AG09319 (cell line): Measurements from ENCODE around the gene ATP1A2.
A peak's percentile ranks its signal among the peaks of the same experiment; 100 is the strongest.
"Not testable (repeated sequence)": the region's sequence is repeated elsewhere in the genome, so short reads cannot be mapped to it uniquely, and the experiment has no call there.

Experiments used
- DNase-seq: peaks from one replicate; pipeline ENCODE4 v3.0.0-alpha.2; 2010; ENCODE audit warnings: low read depth; ENCODE audit errors: extremely low read depth
- TF ChIP-seq, protein P1 (sequence below): IDR thresholded peaks from 2 replicates; pipeline ENCODE4 v1.5.1; 2011; ENCODE audit warnings: low read depth, mild to moderate bottlenecking, inconsistent platforms, low read length, moderate library complexity

The ATP1A2 gene

GRCh38 chr1:160104486-160104885, 11.1 kb upstream of the ATP1A2 start:
- TF ChIP-seq, protein P1, sequence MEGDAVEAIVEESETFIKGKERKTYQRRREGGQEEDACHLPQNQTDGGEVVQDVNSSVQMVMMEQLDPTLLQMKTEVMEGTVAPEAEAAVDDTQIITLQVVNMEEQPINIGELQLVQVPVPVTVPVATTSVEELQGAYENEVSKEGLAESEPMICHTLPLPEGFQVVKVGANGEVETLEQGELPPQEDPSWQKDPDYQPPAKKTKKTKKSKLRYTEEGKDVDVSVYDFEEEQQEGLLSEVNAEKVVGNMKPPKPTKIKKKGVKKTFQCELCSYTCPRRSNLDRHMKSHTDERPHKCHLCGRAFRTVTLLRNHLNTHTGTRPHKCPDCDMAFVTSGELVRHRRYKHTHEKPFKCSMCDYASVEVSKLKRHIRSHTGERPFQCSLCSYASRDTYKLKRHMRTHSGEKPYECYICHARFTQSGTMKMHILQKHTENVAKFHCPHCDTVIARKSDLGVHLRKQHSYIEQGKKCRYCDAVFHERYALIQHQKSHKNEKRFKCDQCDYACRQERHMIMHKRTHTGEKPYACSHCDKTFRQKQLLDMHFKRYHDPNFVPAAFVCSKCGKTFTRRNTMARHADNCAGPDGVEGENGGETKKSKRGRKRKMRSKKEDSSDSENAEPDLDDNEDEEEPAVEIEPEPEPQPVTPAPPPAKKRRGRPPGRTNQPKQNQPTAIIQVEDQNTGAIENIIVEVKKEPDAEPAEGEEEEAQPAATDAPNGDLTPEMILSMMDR: no peak
- no peak for DNase-seq

- TF ChIP-seq, protein P1: no peak
- DNase-seq: no peak
Observed at GRCh38 chr1:160105155-160105554, 10.4 kb upstream of the ATP1A2 start.

DNA sequence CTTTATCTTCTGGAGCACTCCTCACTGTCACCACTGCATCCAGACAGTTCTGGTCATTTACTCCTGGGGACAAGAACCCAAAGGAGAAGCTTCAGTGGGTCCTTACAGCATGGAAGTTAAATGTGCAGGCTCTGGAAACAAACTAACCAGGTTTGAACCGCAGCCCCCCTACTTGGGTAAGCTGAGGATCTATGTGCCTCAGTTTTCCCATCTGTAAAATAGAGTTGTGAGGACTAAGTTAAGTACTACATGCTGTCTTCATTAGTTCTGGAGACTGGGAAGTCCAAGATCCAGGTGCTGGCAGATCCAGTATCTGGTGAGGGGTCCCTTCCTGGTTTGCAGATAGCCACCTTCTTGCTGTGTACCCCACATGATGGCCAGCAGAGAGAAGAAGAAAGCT, 8.0 kb upstream of the ATP1A2 start:
- DNase-seq: no peak
- TF ChIP-seq, protein P1: no peak

DNA sequence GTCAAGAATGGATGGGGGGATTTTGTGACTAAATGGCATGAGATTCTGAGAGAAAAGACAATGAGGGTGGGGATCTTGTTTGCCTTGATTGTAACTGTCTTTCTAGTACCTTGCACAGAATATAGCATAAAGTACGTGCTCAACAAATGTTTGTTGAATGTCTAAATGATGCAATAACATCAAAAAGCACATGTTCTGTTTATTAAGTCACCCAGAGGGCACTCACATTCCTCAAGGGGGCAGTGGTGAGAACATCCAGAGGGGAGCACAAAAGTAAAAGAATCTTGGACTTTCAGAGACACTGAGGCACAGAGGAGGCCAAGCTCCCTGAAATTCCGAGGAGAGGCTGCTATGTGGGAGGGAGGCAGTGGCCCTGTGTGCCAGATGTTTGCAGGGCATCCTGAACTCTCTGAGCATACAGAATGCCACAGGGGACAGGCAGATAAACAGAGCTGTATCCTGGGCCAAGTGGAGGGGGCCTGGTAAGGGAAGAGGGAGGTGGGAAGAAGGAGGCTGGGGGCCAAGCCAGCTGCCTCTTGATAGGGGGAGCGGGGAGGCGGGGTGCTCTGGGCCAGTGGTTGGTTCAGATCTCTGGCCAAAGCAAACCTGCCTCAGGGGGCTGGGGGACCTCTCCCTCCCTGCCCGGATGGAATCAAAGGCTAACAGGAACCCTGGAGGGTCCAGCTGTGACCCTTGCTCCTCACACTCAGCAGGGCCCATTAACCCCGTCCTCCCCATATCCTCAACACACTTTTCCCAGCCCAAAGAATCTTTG, 6.5 kb upstream of the ATP1A2 start:
- no peak for DNase-seq
- TF ChIP-seq, protein P1: peak; percentile 43

DNA sequence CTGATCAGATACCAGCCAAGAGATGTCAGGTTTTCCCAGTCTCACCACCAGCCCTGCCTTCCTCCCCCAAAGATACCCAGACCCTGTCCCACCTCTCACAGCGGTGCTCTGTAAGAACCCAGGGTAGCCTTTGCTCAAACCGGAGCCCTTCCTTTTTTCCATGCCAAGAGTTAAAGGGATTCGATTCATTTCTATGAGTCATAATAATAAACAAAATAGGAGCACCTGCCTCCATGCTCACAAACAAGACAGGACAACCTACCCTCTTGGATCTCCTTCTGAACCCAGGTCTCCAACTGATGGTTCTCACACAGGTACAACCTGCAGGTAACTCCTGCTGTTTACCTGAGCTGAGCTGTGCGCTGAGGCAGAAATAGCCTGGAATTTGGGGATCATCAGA, 5.9 kb upstream of the ATP1A2 start:
- DNase-seq: no peak
- TF ChIP-seq, protein P1: no peak

DNA sequence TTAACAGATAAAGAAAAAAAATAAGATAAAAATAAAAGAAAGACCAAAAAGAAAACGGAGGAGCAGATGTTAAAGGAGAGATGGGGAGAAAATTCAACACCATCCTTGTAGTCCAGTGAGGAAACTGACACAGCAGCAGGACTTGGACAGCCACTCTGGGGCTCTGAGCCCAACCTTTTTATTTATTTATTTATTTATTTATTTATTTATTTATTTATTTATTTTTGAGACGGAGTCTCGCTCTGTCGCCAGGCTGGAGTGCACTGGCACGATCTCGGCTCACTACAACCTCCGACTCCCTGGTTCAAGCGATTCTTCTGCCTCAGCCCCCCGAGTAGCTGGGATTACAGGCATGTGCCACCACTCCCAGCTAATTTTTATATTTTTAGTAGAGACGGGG, 4.1 kb upstream of the ATP1A2 start:
- DNase-seq: not testable (repeated sequence)

- TF ChIP-seq, protein P1: no peak
- DNase-seq: no peak
Observed at GRCh38 chr1:160112357-160112756, 3.2 kb upstream of the ATP1A2 start.

GRCh38 chr1:160113407-160113806, 2.2 kb upstream of the ATP1A2 start:
- TF ChIP-seq, protein P1: no peak
- no peak for DNase-seq
